GM23338 (cell line): ENCODE results near the gene FGFR2. TPM values are rescaled to one million over a fixed set of nuclear protein-coding genes. Genes with fewer than 3 reads are reported as not detected.

Source experiments
- ATAC-seq: fragments of 200-7000 bp; cut with Tn5 transposase; 3 replicates; pipeline ENCODE4 v1.9.1; 2020
- DNase-seq: peaks from one replicate; pipeline ENCODE4 v3.0.0-alpha.2; 2015; ENCODE audit warnings: low spot score
- H2AFZ ChIP-seq: fragments of 200-600 bp; sonication (generic); 2 replicates; pipeline ENCODE4 v1.8.0; 2016; ENCODE audit warnings: antibody characterized with exemption, mild to moderate bottlenecking, moderate library complexity
- H3F3A ChIP-seq: fragments of 200-600 bp; sonication (generic); replicated peaks from 2 replicates; pipeline ENCODE4 v1.8.0; 2017; ENCODE audit warnings: antibody characterized with exemption, mixed run types, low read depth
- H3K27ac ChIP-seq: fragments of 200-600 bp; sonication (generic); 2 replicates; pipeline ENCODE4 v1.6.1; 2016; ENCODE audit warnings: low read depth
- H3K27me3 ChIP-seq: fragments of 200-600 bp; sonication (generic); 2 replicates; pipeline ENCODE4 v1.8.0; 2016; ENCODE audit warnings: mild to moderate bottlenecking, mixed run types, moderate library complexity; ENCODE audit not compliant: insufficient read depth
- H3K36me3 ChIP-seq: fragments of 200-600 bp; sonication (generic); 2 replicates; pipeline ENCODE4 v1.8.0; 2016; ENCODE audit warnings: mild to moderate bottlenecking; ENCODE audit not compliant: insufficient read depth
- H3K4me1 ChIP-seq: fragments of 200-600 bp; sonication (generic); 2 replicates; pipeline ENCODE4 v1.8.0; 2016; ENCODE audit warnings: mild to moderate bottlenecking, moderate library complexity; ENCODE audit not compliant: insufficient read depth
- H3K4me2 ChIP-seq: fragments of 200-600 bp; sonication (generic); 2 replicates; pipeline ENCODE4 v1.7.1; 2017; ENCODE audit warnings: mixed run types
- H3K4me3 ChIP-seq: fragments of 200-600 bp; sonication (generic); 2 replicates; pipeline ENCODE4 v1.6.1; 2016; ENCODE audit warnings: mixed run types
- H3K79me2 ChIP-seq: fragments of 200-600 bp; sonication (generic); replicated peaks from 2 replicates; pipeline ENCODE4 v1.8.0; 2017; ENCODE audit warnings: mild to moderate bottlenecking; ENCODE audit not compliant: insufficient read depth
- H3K9me2 ChIP-seq: fragments of 200-600 bp; sonication (generic); 2 replicates; pipeline ENCODE4 v1.8.0; 2017; ENCODE audit not compliant: insufficient read depth
- H4K20me1 ChIP-seq: fragments of 200-600 bp; sonication (generic); replicated peaks from 2 replicates; pipeline ENCODE4 v1.8.0; 2017; ENCODE audit warnings: mild to moderate bottlenecking; ENCODE audit not compliant: insufficient read depth
- H3K27ac Mint-ChIP-seq: 2 replicates; pipeline ENCODE4 v1.8.0; 2020; ENCODE audit warnings: inconsistent platforms, mild to moderate bottlenecking, moderate library complexity, mixed read lengths
- H3K27me3 Mint-ChIP-seq: 3 replicates; pipeline ENCODE4 v1.8.0; 2022; ENCODE audit warnings: low read depth, mild to moderate bottlenecking, moderate library complexity, mixed read lengths, inconsistent platforms; ENCODE audit not compliant: insufficient read depth, poor library complexity
- H3K36me3 Mint-ChIP-seq: 3 replicates; pipeline ENCODE4 v1.8.0; 2021; ENCODE audit warnings: low read depth, mild to moderate bottlenecking, inconsistent platforms, moderate library complexity, mixed read lengths
- H3K4me1 Mint-ChIP-seq: 3 replicates; pipeline ENCODE4 v1.8.0; 2020; ENCODE audit warnings: mild to moderate bottlenecking, inconsistent platforms, mixed read lengths
- H3K4me3 Mint-ChIP-seq: 3 replicates; pipeline ENCODE4 v1.8.0; 2021; ENCODE audit warnings: moderate library complexity, mild to moderate bottlenecking, inconsistent platforms, mixed read lengths
- H3K9me3 Mint-ChIP-seq: 3 replicates; pipeline ENCODE4 v1.8.0; 2020; ENCODE audit warnings: moderate library complexity, mild to moderate bottlenecking, inconsistent platforms, mixed read lengths
- CREB1 ChIP-seq: fragments of 250-450 bp; sonication (Bioruptor Pico); IDR thresholded peaks from 2 replicates; pipeline ENCODE4 v1.5.0; 2020; ENCODE audit warnings: low read depth, mild to moderate bottlenecking, moderate library complexity
- EZH2 ChIP-seq: fragments of 200-600 bp; sonication (generic); IDR thresholded peaks from one replicate; pipeline ENCODE4 v1.8.0; 2017; ENCODE audit warnings: antibody characterized with exemption, mild to moderate bottlenecking, low read depth; ENCODE audit not compliant: unreplicated experiment
- EZH2phosphoT487 ChIP-seq: fragments of 200-600 bp; sonication (generic); IDR thresholded peaks from one replicate; pipeline ENCODE4 v1.8.1; 2018; ENCODE audit warnings: antibody characterized with exemption; ENCODE audit not compliant: unreplicated experiment
- NANOG ChIP-seq: IDR thresholded peaks from 2 replicates; pipeline ENCODE4 v1.6.1; 2016; ENCODE audit warnings: antibody characterized with exemption, borderline replicate concordance
- POLR2AphosphoS5 ChIP-seq: IDR thresholded peaks from 2 replicates; pipeline ENCODE4 v1.6.1; 2016; ENCODE audit warnings: antibody characterized with exemption, low read depth
- STAT1 ChIP-seq: IDR thresholded peaks from one replicate; pipeline ENCODE4 v1.6.1; 2016; ENCODE audit warnings: antibody characterized with exemption; ENCODE audit not compliant: unreplicated experiment
- ZNF331 ChIP-seq: fragments of 250-450 bp; sonication (Bioruptor Pico); IDR thresholded peaks from 2 replicates; pipeline ENCODE4 v1.5.0; 2020; ENCODE audit warnings: low read depth, mild to moderate bottlenecking, moderate library complexity
- polyA plus RNA-seq: library from polyadenylated mRNA; unstranded; fragments of >200 nt; fragmentation: Nextera tagmentation; extraction: Ambion mirVana; gene quantifications from 2 replicates; pipeline ENCODE4 v1.2.1, GENCODE V29; 2016
- total RNA-seq: library from RNA; depleted of rRNA; stranded (reverse); fragments of >200 nt; shearing (Covaris generic); gene quantifications from 2 replicates; pipeline ENCODE4 v1.2.3, GENCODE V29; 2014
- TF ChIP-seq, protein P1 (sequence below): fragments of 250-450 bp; sonication (Bioruptor Pico); IDR thresholded peaks from 2 replicates; pipeline ENCODE4 v1.5.0; 2020; ENCODE audit warnings: mild to moderate bottlenecking, moderate library complexity
- TF ChIP-seq, protein P2 (sequence below): IDR thresholded peaks from one replicate; pipeline ENCODE4 v1.6.1; 2018; ENCODE audit warnings: antibody characterized with exemption; ENCODE audit not compliant: unreplicated experiment
- TF ChIP-seq, protein P3 (sequence below): IDR thresholded peaks from 2 replicates; pipeline ENCODE4 v1.6.1; 2016; ENCODE audit warnings: antibody characterized with exemption

FGFR2 gene
- total and polyA plus RNA-seq, 2 experiments from 2014 or later, result 31.1 to 106 TPM

DNA sequence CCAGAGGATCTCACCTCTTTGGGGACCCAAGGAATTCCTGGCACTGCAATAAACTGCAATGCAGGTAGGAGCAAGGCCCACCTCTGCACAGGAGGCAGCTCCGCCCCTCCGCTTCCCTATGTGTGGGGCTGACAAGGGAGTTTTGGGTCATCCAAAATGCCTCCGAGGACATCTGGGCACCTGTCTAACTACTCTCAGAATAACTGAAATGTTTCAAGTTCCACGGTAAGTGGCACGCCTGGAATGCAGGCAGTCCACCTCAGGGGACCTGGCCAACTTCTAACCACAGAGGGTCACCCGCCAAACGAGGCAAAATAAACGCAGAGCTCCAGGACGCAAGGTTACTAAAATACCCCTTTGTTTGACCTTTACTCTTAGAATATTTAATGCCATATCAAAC, 102.5 kb downstream of the FGFR2 start (continued):
- TF ChIP-seq, protein P1, sequence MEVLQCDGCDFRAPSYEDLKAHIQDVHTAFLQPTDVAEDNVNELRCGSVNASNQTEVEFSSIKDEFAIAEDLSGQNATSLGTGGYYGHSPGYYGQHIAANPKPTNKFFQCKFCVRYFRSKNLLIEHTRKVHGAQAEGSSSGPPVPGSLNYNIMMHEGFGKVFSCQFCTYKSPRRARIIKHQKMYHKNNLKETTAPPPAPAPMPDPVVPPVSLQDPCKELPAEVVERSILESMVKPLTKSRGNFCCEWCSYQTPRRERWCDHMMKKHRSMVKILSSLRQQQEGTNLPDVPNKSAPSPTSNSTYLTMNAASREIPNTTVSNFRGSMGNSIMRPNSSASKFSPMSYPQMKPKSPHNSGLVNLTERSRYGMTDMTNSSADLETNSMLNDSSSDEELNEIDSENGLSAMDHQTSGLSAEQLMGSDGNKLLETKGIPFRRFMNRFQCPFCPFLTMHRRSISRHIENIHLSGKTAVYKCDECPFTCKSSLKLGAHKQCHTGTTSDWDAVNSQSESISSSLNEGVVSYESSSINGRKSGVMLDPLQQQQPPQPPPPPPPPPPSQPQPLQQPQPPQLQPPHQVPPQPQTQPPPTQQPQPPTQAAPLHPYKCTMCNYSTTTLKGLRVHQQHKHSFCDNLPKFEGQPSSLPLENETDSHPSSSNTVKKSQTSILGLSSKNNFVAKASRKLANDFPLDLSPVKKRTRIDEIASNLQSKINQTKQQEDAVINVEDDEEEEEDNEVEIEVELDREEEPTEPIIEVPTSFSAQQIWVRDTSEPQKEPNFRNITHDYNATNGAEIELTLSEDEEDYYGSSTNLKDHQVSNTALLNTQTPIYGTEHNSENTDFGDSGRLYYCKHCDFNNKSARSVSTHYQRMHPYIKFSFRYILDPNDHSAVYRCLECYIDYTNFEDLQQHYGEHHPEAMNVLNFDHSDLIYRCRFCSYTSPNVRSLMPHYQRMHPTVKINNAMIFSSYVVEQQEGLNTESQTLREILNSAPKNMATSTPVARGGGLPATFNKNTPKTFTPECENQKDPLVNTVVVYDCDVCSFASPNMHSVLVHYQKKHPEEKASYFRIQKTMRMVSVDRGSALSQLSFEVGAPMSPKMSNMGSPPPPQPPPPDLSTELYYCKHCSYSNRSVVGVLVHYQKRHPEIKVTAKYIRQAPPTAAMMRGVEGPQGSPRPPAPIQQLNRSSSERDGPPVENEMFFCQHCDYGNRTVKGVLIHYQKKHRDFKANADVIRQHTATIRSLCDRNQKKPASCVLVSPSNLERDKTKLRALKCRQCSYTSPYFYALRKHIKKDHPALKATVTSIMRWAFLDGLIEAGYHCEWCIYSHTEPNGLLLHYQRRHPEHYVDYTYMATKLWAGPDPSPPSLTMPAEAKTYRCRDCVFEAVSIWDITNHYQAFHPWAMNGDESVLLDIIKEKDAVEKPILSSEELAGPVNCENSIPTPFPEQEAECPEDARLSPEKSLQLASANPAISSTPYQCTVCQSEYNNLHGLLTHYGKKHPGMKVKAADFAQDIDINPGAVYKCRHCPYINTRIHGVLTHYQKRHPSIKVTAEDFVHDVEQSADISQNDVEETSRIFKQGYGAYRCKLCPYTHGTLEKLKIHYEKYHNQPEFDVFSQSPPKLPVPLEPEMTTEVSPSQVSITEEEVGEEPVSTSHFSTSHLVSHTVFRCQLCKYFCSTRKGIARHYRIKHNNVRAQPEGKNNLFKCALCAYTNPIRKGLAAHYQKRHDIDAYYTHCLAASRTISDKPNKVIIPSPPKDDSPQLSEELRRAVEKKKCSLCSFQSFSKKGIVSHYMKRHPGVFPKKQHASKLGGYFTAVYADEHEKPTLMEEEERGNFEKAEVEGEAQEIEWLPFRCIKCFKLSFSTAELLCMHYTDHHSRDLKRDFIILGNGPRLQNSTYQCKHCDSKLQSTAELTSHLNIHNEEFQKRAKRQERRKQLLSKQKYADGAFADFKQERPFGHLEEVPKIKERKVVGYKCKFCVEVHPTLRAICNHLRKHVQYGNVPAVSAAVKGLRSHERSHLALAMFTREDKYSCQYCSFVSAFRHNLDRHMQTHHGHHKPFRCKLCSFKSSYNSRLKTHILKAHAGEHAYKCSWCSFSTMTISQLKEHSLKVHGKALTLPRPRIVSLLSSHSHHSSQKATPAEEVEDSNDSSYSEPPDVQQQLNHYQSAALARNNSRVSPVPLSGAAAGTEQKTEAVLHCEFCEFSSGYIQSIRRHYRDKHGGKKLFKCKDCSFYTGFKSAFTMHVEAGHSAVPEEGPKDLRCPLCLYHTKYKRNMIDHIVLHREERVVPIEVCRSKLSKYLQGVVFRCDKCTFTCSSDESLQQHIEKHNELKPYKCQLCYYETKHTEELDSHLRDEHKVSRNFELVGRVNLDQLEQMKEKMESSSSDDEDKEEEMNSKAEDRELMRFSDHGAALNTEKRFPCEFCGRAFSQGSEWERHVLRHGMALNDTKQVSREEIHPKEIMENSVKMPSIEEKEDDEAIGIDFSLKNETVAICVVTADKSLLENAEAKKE (CRISPR knock-in tag), result no peak
- TF ChIP-seq CREB1 (CRISPR knock-in tag) (no peak), ZNF331 (CRISPR knock-in tag) (no peak), NANOG (no peak), EZH2 (no peak)

DNA sequence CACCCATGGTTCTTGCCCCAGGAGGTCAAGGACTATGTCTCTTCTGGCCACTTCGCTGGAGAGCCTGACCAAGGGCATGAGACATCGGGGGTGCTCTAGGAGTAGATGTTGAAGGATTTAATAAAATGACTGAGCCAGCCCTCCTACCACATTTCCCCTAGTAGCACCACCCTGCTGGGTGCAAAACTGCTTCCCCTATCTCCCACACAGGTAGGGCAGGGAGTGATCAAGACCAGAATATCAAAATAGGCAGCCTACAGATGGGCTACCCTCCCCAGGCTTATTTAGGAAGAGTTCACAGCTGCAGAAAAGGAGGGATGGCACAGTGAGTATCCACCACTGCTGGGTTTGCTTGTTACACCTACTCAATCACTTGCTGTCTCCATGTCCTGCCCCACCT, 103.9 kb downstream of the FGFR2 start:
- peaks cover 22% of the 10 kb centered on the region for H3K4me1 Mint-ChIP-seq
- Histone ChIP-seq H3K4me2 (no peak overlapping the region), H3K27ac (no peak overlapping the region), H3F3A (no peaks in the 10 kb centered on the region), H4K20me1 (0 out of 2 replicates have a peak, but pooled peaks cover 8% of the 10 kb centered on the region), H3K79me2 (peaks cover 53% of the 10 kb centered on the region), H2AFZ (no peak overlapping the region), H3K36me3 (peaks cover 30% of the 10 kb centered on the region), H3K4me1 (no peaks in the 10 kb centered on the region), H3K27me3 (no peaks in the 10 kb centered on the region), H3K9me2 (no peaks in the 10 kb centered on the region), H3K4me3 (no peak overlapping the region)
- H3K36me3 Mint-ChIP-seq, result peaks cover 95% of the 10 kb centered on the region
- H3K9me3 Mint-ChIP-seq, result no peaks in the 10 kb centered on the region; the same call in 2 of the 3 replicates
- no peak overlapping the region for H3K4me3 Mint-ChIP-seq
- H3K27me3 Mint-ChIP-seq, result peaks cover 3% of the 10 kb centered on the region
- no peak for DNase-seq
- no peak for ATAC-seq
- peak overlapping the region; percentile 88 for H3K27ac Mint-ChIP-seq
- no peak for TF ChIP-seq STAT1
- TF ChIP-seq ZNF331 (CRISPR knock-in tag), result no peak
- TF ChIP-seq NANOG, result no peak
- no peak for TF ChIP-seq POLR2AphosphoS5
- TF ChIP-seq, protein P2, sequence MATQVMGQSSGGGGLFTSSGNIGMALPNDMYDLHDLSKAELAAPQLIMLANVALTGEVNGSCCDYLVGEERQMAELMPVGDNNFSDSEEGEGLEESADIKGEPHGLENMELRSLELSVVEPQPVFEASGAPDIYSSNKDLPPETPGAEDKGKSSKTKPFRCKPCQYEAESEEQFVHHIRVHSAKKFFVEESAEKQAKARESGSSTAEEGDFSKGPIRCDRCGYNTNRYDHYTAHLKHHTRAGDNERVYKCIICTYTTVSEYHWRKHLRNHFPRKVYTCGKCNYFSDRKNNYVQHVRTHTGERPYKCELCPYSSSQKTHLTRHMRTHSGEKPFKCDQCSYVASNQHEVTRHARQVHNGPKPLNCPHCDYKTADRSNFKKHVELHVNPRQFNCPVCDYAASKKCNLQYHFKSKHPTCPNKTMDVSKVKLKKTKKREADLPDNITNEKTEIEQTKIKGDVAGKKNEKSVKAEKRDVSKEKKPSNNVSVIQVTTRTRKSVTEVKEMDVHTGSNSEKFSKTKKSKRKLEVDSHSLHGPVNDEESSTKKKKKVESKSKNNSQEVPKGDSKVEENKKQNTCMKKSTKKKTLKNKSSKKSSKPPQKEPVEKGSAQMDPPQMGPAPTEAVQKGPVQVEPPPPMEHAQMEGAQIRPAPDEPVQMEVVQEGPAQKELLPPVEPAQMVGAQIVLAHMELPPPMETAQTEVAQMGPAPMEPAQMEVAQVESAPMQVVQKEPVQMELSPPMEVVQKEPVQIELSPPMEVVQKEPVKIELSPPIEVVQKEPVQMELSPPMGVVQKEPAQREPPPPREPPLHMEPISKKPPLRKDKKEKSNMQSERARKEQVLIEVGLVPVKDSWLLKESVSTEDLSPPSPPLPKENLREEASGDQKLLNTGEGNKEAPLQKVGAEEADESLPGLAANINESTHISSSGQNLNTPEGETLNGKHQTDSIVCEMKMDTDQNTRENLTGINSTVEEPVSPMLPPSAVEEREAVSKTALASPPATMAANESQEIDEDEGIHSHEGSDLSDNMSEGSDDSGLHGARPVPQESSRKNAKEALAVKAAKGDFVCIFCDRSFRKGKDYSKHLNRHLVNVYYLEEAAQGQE, result no peak
- TF ChIP-seq EZH2phosphoT487, result no peak
- no peak for TF ChIP-seq EZH2
- TF ChIP-seq CREB1 (CRISPR knock-in tag), result no peak
- TF ChIP-seq, protein P3, sequence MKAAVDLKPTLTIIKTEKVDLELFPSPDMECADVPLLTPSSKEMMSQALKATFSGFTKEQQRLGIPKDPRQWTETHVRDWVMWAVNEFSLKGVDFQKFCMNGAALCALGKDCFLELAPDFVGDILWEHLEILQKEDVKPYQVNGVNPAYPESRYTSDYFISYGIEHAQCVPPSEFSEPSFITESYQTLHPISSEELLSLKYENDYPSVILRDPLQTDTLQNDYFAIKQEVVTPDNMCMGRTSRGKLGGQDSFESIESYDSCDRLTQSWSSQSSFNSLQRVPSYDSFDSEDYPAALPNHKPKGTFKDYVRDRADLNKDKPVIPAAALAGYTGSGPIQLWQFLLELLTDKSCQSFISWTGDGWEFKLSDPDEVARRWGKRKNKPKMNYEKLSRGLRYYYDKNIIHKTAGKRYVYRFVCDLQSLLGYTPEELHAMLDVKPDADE, result no peak
